MCF 10A (cell line): ENCODE measurements around the gene KLK10. TPM values are rescaled to one million over a fixed set of nuclear protein-coding genes. Genes with fewer than 3 reads are reported as not detected.

ENCODE experiments used
- BruUV-seq: library from RNA; stranded (reverse); fragments of 400-500 nt; replicated peaks from 2 replicates; lab custom pipeline; 2021; lab: Mats Ljungman, UMichigan
- CTCF ChIA-PET: fragments of 300-600 bp; sonication (Branson Sonifier 250); formaldehyde crosslinking; extraction: SDS; loops from one replicate; lab custom pipeline; 2021; ENCODE audit warnings: antibody characterized with exemption, inconsistent platforms; lab: Yijun Ruan, JAX
- POLR2A ChIA-PET: fragments of 300-600, 350-650 bp; sonication (Branson Sonifier 250); formaldehyde crosslinking; extraction: SDS; loops from one replicate; lab custom pipeline; 2020; ENCODE audit warnings: antibody characterized with exemption, inconsistent platforms; lab: Yijun Ruan, JAX
- DNase-seq: peaks from one replicate; pipeline ENCODE4 v3.0.0-alpha.2; 2018; ENCODE audit not compliant: unreplicated experiment
- H3K27ac Mint-ChIP-seq: one replicate; pipeline ENCODE4 v1.8.0; 2022; ENCODE audit warnings: mild to moderate bottlenecking, low read depth, mixed read lengths; ENCODE audit not compliant: unreplicated experiment
- H3K27me3 Mint-ChIP-seq: one replicate; pipeline ENCODE4 v1.8.0; 2022; ENCODE audit warnings: mixed read lengths; ENCODE audit not compliant: insufficient read depth, unreplicated experiment
- H3K36me3 Mint-ChIP-seq: one replicate; pipeline ENCODE4 v1.8.0; 2022; ENCODE audit warnings: mild to moderate bottlenecking, moderate library complexity, mixed read lengths; ENCODE audit not compliant: insufficient read depth, unreplicated experiment
- H3K4me1 Mint-ChIP-seq: one replicate; pipeline ENCODE4 v1.8.0; 2022; ENCODE audit warnings: mixed read lengths; ENCODE audit not compliant: insufficient read depth, unreplicated experiment
- H3K4me3 Mint-ChIP-seq: one replicate; pipeline ENCODE4 v1.8.0; 2022; ENCODE audit warnings: mild to moderate bottlenecking, moderate library complexity, mixed read lengths; ENCODE audit not compliant: unreplicated experiment
- H3K9me3 Mint-ChIP-seq: one replicate; pipeline ENCODE4 v1.8.0; 2022; ENCODE audit warnings: mixed read lengths; ENCODE audit not compliant: unreplicated experiment
- intact Hi-C: fragments of 100-400 bp; cut with micrococcal nuclease; formaldehyde crosslinking; loops from 2 replicates; pipeline ENCODE4 v1.14.1; 2022
- total RNA-seq: library from RNA; stranded (reverse); gene quantifications from 2 replicates; pipeline ENCODE4 v1.2.3, GENCODE V29; 2022
- TF ChIP-seq, protein P1 (sequence below): fragments of 200-600 bp; IDR thresholded peaks from one replicate; pipeline ENCODE4 v1.8.0; 2022; ENCODE audit warnings: antibody characterized with exemption, mild to moderate bottlenecking; ENCODE audit not compliant: unreplicated experiment

Gene KLK10
- total RNA-seq, 1 experiment from 2014 or later: not detected

GRCh38 chr19:51059715-51060114 is 40.2 kb upstream of the KLK10 start:
- Mint-ChIP-seq H3K36me3 (no peaks in the 10 kb centered on the region), H3K9me3 (peaks cover 38% of the 10 kb centered on the region), H3K4me1 (no peaks in the 10 kb centered on the region), H3K27ac (no peak overlapping the region), H3K4me3 (no peak overlapping the region), H3K27me3 (no peaks in the 10 kb centered on the region)
- TF ChIP-seq, protein P1, sequence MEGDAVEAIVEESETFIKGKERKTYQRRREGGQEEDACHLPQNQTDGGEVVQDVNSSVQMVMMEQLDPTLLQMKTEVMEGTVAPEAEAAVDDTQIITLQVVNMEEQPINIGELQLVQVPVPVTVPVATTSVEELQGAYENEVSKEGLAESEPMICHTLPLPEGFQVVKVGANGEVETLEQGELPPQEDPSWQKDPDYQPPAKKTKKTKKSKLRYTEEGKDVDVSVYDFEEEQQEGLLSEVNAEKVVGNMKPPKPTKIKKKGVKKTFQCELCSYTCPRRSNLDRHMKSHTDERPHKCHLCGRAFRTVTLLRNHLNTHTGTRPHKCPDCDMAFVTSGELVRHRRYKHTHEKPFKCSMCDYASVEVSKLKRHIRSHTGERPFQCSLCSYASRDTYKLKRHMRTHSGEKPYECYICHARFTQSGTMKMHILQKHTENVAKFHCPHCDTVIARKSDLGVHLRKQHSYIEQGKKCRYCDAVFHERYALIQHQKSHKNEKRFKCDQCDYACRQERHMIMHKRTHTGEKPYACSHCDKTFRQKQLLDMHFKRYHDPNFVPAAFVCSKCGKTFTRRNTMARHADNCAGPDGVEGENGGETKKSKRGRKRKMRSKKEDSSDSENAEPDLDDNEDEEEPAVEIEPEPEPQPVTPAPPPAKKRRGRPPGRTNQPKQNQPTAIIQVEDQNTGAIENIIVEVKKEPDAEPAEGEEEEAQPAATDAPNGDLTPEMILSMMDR: no peak
- POLR2A ChIA-PET: no interaction called here
- CTCF ChIA-PET: interaction anchor here (0.6 kb wide), 1 partner anchor 22 kb away, joined by 3 read pairs; no protein-coding TSS in a partner anchor
- intact Hi-C loops: no loop called here
- BruUV-seq: no TSS peak
- no peak for DNase-seq

- intact Hi-C loops: no loop called here
- CTCF ChIA-PET: no interaction called here
- no peaks in the 10 kb centered on the region for H3K36me3 Mint-ChIP-seq
- H3K4me1 Mint-ChIP-seq: no peaks in the 10 kb centered on the region
- TF ChIP-seq, protein P1: no peak
- no peak for DNase-seq
- H3K4me3 Mint-ChIP-seq: no peak overlapping the region
- H3K27ac Mint-ChIP-seq: no peak overlapping the region
- H3K9me3 Mint-ChIP-seq: peaks cover 47% of the 10 kb centered on the region
- peaks cover 12% of the 10 kb centered on the region for H3K27me3 Mint-ChIP-seq
- BruUV-seq: no TSS peak
- POLR2A ChIA-PET: no interaction called here
Measured at GRCh38 chr19:51055866-51056265, 36.4 kb upstream of the KLK10 start.

DNA sequence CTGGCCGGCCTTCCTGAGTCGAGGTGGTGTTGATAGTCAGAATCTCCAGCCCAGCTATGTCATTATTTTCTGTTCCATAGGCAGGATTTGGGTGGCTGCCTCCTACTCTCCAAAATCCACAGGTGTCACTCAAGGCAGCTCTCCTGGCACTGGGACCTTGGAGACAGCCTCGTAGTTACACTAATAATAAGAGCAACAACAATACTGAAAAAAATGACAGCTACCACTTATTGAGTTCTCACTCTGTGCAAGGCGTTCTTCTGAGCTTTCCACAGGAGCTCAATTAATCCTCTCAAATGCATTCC is 27.5 kb upstream of the KLK10 start:
- TF ChIP-seq, protein P1: no peak
- Mint-ChIP-seq H3K36me3 (no peaks in the 10 kb centered on the region), H3K9me3 (peaks cover 8% of the 10 kb centered on the region), H3K4me3 (no peak overlapping the region), H3K27me3 (no peaks in the 10 kb centered on the region), H3K27ac (no peak overlapping the region), H3K4me1 (no peaks in the 10 kb centered on the region)
- DNase-seq: no peak
- intact Hi-C loops: no loop called here
- ChIA-PET POLR2A (no interaction called here), CTCF (interaction anchor here (0.7 to 1.0 kb wide), 2 partner anchors 26 to 34 kb away, joined by 3 to 4 read pairs; no protein-coding TSS in a partner anchor)
- no TSS peak for BruUV-seq

DNA sequence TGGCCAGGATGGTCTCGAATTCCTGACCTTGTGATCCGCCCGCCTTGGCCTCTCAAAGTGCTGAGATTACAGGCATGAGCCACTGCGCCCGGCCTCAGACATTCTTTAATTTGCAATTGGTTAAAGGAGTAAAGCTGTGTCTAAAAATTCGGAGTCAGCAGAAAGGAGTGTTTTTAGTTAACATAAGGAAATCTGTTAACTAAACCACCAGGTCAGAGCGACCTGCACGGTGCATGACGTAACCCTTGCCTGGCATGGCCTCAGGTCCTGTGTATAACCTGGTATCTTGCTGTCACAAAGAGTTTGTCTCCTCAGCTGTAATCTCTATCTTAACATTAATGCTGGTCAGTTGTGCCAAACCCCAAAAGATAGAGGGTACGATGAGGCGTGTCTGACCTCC is 24.8 kb upstream of the KLK10 start:
- CTCF ChIA-PET: interaction anchor here (0.7 to 1.8 kb wide), 3 partner anchors 18 to 115 kb away, joined by 3 to 7 read pairs (median 4); no protein-coding TSS in a partner anchor
- H3K27me3 Mint-ChIP-seq: no peaks in the 10 kb centered on the region
- TF ChIP-seq, protein P1: no peak
- no peak for DNase-seq
- intact Hi-C loops: no loop called here
- H3K27ac Mint-ChIP-seq: no peak overlapping the region
- no peaks in the 10 kb centered on the region for H3K4me1 Mint-ChIP-seq
- H3K9me3 Mint-ChIP-seq: peaks cover 8% of the 10 kb centered on the region
- H3K4me3 Mint-ChIP-seq: no peak overlapping the region
- POLR2A ChIA-PET: no interaction called here
- no TSS peak for BruUV-seq
- H3K36me3 Mint-ChIP-seq: no peaks in the 10 kb centered on the region
